Hepatic stellate cell (primary cell): ENCODE results near the gene CRADD.
"Not testable (repeated sequence)": the region's sequence is repeated elsewhere in the genome, so short reads cannot be mapped to it uniquely, and the experiment has no call there.

Experiments
- DNase-seq: peaks from one replicate; pipeline ENCODE4 v3.0.0; 2011; ENCODE audit warnings: low spot score

CRADD gene

GRCh38 chr12:93706824-93707223 lies 29.6 kb downstream of the CRADD start:
- no peak for DNase-seq

DNA sequence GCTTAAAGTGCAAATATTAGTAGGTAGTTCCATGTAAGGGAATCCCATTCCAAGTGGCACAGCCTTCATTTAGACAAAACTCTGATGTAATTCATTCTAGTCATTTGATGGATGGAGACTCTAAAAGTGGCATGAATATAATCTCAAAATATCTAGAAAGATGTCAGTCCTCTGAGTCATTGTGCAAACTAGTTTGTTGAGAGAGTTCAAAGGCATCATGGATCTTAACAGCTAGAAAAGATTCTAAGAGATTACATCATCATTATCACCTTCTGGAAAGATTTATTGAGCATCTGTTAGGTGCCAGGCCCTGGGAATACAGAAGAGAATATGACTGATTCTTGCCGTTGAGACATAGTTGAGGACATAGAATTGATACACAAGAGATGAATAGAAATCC lies 30.7 kb downstream of the CRADD start:
- DNase-seq, result no peak

- no peak for DNase-seq
Observed at GRCh38 chr12:93708952-93709351, 31.8 kb downstream of the CRADD start.

GRCh38 chr12:93709386-93709785 lies 32.2 kb downstream of the CRADD start:
- no peak for DNase-seq

DNA sequence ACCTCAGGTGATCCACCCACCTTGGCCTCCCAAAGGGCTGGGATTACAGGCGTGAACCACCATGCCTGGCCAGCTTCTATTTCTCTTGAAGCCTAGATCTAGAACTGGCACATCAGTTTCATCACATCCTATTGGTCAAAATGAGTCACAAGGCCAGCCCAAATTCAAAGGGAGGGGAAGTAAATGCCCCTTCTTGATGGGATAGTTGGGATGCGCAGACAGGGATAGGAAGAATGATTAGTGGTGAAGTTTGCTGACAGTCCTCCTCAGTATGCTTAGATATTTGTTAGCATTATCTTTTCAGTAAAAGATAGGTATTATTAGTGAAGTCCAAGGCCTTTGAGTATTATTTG lies 33.4 kb downstream of the CRADD start:
- no peak for DNase-seq

DNA sequence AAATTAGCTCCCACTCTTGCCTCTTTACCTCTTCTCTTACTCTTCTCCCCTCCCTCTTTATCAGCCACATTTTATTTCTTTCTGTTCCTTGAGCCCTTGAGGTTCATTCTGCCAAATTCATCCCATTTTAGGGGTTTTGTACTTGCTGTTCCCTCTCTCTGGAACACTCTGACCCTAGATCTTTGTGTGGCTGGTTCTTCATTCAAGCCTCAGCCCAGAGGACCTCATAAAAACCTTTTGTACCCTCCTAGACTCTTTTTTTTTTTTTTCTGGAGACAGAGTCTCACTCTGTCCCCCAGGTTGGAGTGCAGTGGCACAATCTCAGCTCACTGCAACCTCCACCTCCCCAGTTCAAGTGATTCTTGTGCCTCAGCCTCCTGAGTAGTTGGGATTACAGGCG lies 34.3 kb downstream of the CRADD start:
- not testable (repeated sequence) for DNase-seq

DNA sequence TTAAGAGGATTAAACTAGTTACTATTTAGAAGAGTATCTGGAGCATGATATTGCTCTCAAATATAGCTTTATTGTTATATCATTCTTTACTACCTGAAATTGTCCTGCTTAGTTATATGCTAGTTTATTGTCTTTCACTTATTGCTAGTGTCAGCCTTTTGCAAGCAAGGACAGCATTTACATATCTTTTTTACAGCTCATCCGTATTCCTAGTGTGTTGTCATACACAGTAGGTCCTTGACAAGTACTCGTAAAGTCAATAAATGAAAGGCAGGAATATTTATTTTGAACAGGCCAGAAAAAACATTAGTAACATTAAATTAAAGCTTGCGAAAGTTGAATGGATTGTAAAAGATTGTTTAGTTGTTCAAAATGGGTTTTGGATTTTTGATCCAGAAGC lies 35.0 kb downstream of the CRADD start:
- DNase-seq, result no peak

GRCh38 chr12:93713060-93713459 lies 35.9 kb downstream of the CRADD start:
- DNase-seq, result no peak

DNA sequence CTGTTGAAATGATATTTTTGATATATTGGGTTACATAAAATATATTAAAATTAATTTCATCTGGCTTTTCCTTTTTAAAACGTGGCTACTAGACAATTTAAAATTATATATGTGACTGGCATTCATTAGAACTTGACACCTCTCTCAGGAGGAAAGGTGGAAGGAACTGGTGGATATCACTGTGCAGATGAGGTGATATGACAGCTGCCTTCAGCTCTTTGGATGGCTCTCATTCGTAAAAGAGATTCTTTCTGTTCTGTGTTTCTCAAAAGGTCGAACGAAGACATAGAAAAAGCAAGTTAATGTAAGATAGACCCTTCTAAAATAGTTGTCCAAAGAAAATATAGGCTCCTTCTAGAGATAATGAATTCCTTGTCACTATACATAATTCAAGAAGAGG lies 36.6 kb downstream of the CRADD start:
- DNase-seq, result no peak

DNA sequence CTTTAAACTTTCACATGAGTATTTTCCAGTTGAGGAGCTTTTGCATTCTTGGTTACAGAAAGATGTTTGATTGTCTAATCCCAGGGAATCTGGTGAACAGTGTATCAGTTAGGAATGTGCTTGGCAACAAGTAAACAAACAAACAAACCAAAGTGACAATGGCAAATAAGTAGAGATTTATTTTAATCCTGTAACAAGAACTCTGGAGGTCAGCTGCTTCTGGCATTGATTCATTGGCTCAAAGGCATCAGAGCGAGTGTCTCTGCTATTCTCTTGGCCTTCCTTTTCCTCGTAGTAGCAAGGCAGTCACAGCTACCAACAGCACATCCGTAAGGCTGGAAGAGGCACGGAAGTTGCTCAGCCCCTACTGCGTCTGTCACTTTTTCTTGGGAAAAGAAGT lies 37.2 kb downstream of the CRADD start:
- DNase-seq, result no peak

GRCh38 chr12:93719710-93720109 lies 42.5 kb downstream of the CRADD start:
- DNase-seq, result no peak

DNA sequence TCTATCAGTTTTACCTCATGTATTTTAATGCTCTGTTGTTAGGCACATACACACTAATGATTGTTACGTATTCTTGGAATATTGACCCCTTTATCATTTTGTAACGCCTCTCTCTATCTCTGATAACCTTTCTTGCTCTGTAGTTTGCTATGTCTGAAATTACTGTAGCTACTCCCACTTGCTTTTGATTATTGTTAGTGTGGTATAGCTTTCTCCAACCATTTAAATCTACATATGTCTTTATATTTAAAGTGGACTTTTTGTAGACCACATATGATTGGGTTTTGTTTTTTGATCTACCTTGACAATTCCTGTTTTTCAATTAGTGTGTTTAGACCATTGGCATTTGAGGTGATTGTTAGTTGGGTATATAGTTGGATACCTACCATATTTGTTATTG lies 43.4 kb downstream of the CRADD start:
- DNase-seq, result no peak

DNA sequence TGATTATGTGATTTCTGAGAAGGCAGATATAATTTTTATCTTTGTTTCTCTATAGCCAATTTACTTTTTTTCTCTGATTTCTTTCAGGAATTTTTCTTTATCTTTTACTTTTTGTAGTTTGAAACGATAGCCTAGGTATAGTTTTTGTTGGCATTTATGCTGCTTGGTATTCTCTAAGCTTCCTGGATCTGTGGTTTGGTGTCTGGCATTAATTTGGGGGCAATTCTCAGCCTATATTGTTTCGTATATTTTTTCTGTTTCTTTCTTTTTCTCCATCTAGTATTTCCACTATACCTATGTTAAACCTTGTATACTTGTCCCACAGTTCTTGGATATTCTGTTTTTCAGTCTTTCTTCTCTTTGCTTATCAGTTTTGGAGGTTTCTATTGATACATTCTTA lies 45.0 kb downstream of the CRADD start:
- no peak for DNase-seq

DNA sequence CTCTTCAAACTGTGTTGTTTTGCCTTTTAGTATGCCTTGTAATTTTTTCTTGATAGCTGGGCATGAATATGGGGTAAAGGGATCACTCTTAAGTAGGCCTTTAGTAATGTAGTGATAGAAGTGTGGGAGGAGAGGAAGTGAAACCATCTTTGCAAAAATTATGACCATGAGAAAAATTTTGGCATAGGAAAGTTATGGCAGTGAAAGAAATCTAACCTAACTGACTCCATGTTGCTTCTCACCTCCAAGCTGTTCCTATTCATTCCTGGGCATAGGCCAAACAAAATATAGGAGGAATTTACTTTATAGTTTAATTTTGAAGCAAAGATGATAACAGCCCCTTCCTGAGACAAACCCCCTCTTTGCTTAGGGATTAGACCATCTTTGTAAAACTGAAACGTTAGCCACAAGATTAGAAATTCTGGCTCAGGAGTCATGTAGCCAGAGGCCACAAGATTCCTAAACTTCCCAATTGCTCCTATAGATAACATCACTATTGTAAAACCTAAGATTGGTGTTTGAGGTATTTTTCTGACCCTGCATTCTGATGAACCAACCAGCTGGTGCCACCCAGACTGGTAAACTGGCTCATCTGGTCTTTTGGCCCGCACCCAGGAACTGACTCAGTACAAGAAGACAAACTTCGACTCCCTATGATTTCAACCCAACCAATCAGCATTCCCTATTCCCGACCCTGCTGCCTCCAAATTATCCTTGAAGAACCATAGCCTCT lies 45.8 kb downstream of the CRADD start:
- no peak for DNase-seq

DNA sequence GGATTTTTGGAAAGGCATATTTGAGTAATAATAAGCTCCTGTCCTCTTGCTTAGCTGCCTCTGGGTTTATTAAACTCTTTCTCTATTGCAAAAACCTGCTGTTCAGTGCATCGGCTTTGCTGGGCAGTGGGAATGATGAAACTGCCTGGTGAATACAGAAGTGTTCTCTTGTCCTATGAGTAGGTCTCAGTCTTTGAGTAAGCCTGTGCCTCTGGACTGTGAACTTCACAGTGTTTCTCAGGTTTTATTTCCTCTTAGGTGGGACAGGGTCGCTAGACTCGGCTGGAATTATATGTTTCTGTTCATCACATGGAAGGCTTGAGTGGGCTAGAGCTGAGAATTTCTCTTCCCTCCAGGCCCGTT lies 46.4 kb downstream of the CRADD start:
- DNase-seq, result no peak

DNA sequence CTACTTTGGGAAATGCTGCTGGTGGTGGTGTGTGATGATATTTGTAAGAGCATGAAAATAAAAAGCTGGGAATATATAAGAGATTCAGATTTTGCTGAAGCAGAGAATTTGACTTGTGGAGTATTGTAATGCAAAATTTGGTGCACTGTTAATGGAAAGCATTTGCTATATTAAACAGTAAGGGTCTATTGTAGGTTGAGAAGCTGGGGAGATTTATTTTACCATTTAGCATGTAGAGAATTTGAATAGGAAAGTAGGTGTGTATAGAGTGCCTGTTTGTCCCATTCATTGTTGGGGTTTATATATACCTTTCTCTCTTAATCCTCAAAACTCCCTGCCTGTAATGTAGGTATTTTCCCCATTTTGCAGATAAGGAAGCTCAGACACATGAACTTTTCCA lies 48.4 kb downstream of the CRADD start:
- no peak for DNase-seq

DNA sequence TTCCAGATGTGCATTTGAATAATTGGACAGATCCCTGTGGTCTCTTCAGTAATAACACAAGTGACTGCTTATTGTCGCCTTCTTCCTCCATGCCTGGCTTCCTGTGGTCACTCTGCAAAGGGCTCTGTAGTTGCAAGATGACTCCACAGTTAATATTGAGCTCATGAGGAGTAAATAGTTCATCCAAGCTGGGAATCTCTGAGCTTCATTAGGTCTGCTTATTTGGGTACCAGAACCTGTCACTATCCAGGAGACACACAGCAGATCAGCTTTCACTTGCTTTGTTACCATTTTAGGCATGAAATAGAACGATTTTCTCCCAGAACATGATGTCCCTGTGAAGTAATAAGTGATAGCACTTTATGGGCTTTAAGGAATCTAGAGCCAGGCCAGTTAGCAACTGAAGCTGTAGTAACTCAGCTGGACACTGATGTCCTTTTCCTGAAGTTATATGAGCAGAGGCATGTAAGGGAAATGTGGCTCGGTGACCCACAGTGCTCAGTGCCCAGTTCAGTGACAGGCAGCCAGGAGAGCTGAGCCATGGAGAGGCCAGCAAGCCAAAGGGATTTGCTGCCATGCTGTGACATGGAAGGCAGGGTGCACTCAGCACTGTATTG lies 50.1 kb downstream of the CRADD start:
- no peak for DNase-seq

- DNase-seq, result no peak
Observed at GRCh38 chr12:93727911-93728310, 50.7 kb downstream of the CRADD start.

GRCh38 chr12:93729934-93730333 lies 52.8 kb downstream of the CRADD start:
- DNase-seq, result no peak

DNA sequence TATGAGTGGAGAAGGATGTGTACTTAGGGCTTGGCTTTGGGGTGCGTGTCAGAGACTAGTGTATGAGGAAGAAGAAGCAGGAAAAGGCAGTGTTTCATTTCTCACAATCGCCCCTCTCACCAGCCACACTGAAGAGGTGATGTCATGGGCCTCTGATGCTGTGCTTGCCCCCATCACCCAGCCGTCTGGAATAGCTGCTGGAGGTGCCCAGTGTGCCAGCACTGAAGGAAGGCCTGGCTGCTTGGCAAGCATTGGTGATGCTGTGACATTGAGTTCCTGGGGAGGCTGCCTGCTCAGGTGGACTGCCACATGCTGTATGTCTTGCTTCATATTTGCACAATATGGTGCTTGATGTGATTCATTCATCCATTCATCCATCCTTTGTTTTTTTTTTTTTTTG lies 56.2 kb downstream of the CRADD start:
- no peak for DNase-seq

- no peak for DNase-seq
Observed at GRCh38 chr12:93733928-93734327, 56.8 kb downstream of the CRADD start.

DNA sequence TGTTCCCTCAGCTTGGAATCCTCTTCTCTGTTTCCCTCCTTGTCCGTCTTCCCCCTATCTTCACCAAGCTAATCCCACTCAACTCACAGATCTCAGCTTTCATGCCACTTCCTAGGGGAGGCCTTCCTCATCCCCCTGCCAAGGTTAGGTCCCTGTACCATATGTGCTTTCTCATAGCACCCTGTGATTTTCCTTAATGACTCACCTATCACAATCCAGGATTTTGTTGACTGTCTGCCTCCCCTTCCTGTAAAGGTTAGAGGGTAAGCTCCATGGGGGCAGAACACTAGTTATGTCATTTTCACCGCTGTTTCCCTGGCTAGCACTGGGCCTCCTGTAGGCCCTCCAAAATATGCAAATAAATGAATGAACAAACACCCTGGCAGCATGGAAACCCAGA lies 57.6 kb downstream of the CRADD start:
- DNase-seq, result no peak

DNA sequence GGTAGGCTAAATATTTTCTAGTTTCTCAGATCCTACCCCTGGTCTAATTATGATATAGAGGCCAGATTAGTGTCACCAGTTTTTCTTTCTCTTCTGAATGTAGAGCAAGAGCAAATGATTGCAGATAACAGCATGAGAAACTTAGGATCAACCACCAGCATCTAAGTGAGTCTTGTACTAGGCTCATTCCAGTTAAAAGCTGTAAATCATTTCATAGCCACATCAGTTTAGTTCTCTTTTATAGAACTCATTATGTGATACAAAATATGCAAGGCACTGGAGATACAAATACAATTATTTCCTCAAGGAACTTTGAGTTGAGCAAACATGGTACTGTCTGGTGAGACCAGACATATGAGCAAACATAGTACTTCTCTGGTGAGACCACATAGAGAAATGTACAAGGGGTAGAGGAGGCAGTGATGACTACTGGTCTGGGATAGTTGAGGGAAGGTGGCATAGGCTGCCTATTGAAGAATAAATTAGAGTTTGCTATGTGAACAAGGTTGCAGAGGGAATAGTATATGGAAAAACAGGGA lies 59.5 kb downstream of the CRADD start:
- DNase-seq, result no peak
